Heart left ventricle (tissue), 16 donors: ENCODE results near the gene HUS1B. TPM values are rescaled to one million over a fixed set of nuclear protein-coding genes. Genes with fewer than 3 reads are reported as not detected.

Experiments
- ATAC-seq, 4 donors: fragments of 200-7000 bp; cut with Tn5 transposase; one replicate each; pipeline ENCODE4 v1.9.1; 2020 to 2022; ENCODE audit warnings: moderate library complexity in 4 of 4, mild to moderate bottlenecking in 3 of 4, moderate number of reproducible peaks in 1 of 4
- DNase-seq, 5 donors: peaks; one replicate each; pipeline ENCODE4 v3.0.0-alpha.2; 2020
- H3K27ac ChIP-seq, 12 donors: fragments of 200-600 bp; sonication (generic) in 4 of 12; one replicate each; pipeline versions ENCODE4 v1.5.0 to v1.8.0; 2016 to 2022; ENCODE audit warnings: mild to moderate bottlenecking in 2 of 12
- H3K27me3 ChIP-seq, 9 donors: fragments of 200-600 bp; sonication (generic) in 2 of 9; one replicate each; pipeline versions ENCODE4 v1.5.1 to v1.8.0; 2016 to 2022; ENCODE audit warnings: mild to moderate bottlenecking in 3 of 9
- H3K36me3 ChIP-seq, 9 donors: fragments of 200-600 bp; sonication (generic) in 2 of 9; one replicate each; pipeline versions ENCODE4 v1.5.0 to v1.8.0; 2018 to 2022; ENCODE audit warnings: mild to moderate bottlenecking in 2 of 9
- H3K4me1 ChIP-seq, 12 donors: fragments of 200-600 bp; sonication (generic) in 4 of 12; one replicate each; pipeline versions ENCODE4 v1.5.0 to v1.8.0; 2016 to 2022; ENCODE audit warnings: mild to moderate bottlenecking in 3 of 12
- H3K4me3 ChIP-seq, 12 donors: fragments of 200-600 bp; sonication (generic) in 4 of 12; one replicate each; pipeline versions ENCODE4 v1.5.0 to v1.8.0; 2017 to 2022; ENCODE audit warnings: mild to moderate bottlenecking in 9 of 12, moderate library complexity in 4 of 12
- H3K9me3 ChIP-seq, 12 donors: fragments of 200-600 bp; sonication (generic) in 4 of 12; one replicate each; pipeline versions ENCODE4 v1.5.0 to v1.8.0; 2016 to 2022; ENCODE audit warnings: mild to moderate bottlenecking in 1 of 12
- CTCF ChIP-seq, 12 donors: fragments of 200-600 bp; sonication (generic) in 4 of 12; IDR thresholded peaks; one replicate each; pipeline versions ENCODE4 v1.5.0 to v1.8.0; 2018 to 2022; ENCODE audit warnings: antibody characterized with exemption in 12 of 12, mild to moderate bottlenecking in 5 of 12
- POLR2A ChIP-seq, 2 donors: fragments of 450-650 bp; IDR thresholded peaks; one replicate each; pipeline ENCODE4 v1.6.1; 2017; ENCODE audit warnings: antibody characterized with exemption in 2 of 2, mild to moderate bottlenecking in 2 of 2, moderate library complexity in 2 of 2
- WGBS, 4 donors: extraction: QIAGEN DNeasy Blood & Tissue Kit in 2 of 4; methylation state at CpG; one replicate each; pipeline versions ENCODE4 v1.1.5 to v1.1.7; 2013 to 2018; 5-methylcytosine and 5-hydroxymethylcytosine counted together
- intact Hi-C, 10 donors: fragments of 100-400 bp; cut with DNase I; formaldehyde crosslinking; loops; one replicate each; pipeline versions ENCODE4 v1.11.1 to v1.14.2; 2022
- polyA plus RNA-seq, 2 donors: library from polyadenylated mRNA; stranded (reverse); fragments of 200-250 nt; gene quantifications; one replicate each; pipeline ENCODE4 v1.2.3, GENCODE V29; 2013
- total RNA-seq, 9 donors: library from RNA; depleted of rRNA in 2 of 9; stranded (reverse); fragments of >200 nt in 2 of 9; fragmentation: NEBNext Ultra II Directional in 3 of 9; extraction: Animal tissue kit (Norgen Biotek cat#: 25700) in 3 of 9; gene quantifications; one replicate each; pipeline versions ENCODE4 v1.1.0 to v1.2.4, GENCODE V29; 2016 to 2023
- donor health status: ischemic (EF 13 %, LVEDD 7.1; RV severe dilation, severe dysfunction).
- donor health status: healthy with polysubstance abuse.
- donor health status: DM: no; HTN: yes; CAD: no.
- donor health status: DM: no; HTN: no; CAD: no.
- donor health status: ischemic (EF 25% LVEDD 6.9; RV normal size, moderate dysfunction).
- donor health status: ischemic (EF 25% LVEDD 5.7; RV mildly dilated, moderate dysfunction).
- donor health status: healthy.
- donor health status: DM: yes; HTN: yes; CAD: no.
- donor health status: ischemic (EF 35%, LVEDD 5.7; RV mildly dilated, moderate dysfunction).
- donor health status: nonischemic (EF 11% LVEDD 7.7; RV severe dilation, severe dysfunction).
- donor health status: DM: yes; HTN: yes; CAD: no.
- donor health status: PGD.
- donor health status: ischemic (EF 29% LVEDD 5.4; RV normal size, mild dysfunction).
- donor health status: nonischemic (EF 23%, LVEDD 6.1; RV moderate dilation, normal function).

Gene HUS1B
- total and polyA plus RNA-seq, 11 donors = 0.19 to 0.80 (median 0.39) TPM; not detected in 6

- Histone ChIP-seq H3K27ac (no peak overlapping the region), H3K27me3 (no peaks in the 10 kb centered on the region), H3K4me1 (no peaks in the 10 kb centered on the region), H3K4me3 (no peak overlapping the region), H3K36me3 (peaks cover 0 to 57% (median 32%) of the 10 kb centered on the region in 9 donors), H3K9me3 (no peaks in the 10 kb centered on the region)
- WGBS, 4 donors = 96 to 97% (median 97%) methylated on average over 11 of the region's 11 CpGs
- TF ChIP-seq POLR2A (IDR thresholded peaks at IDR 0.05) (no peak), CTCF (IDR thresholded peaks at IDR 0.05) (no peak)
- ATAC-seq (no peak), DNase-seq (no peak)
- intact Hi-C loops = loop anchor here in 2 of 10 donors (5.0 to 10.0 kb wide), 2 partner anchors 72 to 165 kb away; partner anchors contain the start of gene EXOC2 (in 1 of the 2)
Observed at GRCh38 chr6:620166-620565, 36.7 kb downstream of the HUS1B start.

DNA sequence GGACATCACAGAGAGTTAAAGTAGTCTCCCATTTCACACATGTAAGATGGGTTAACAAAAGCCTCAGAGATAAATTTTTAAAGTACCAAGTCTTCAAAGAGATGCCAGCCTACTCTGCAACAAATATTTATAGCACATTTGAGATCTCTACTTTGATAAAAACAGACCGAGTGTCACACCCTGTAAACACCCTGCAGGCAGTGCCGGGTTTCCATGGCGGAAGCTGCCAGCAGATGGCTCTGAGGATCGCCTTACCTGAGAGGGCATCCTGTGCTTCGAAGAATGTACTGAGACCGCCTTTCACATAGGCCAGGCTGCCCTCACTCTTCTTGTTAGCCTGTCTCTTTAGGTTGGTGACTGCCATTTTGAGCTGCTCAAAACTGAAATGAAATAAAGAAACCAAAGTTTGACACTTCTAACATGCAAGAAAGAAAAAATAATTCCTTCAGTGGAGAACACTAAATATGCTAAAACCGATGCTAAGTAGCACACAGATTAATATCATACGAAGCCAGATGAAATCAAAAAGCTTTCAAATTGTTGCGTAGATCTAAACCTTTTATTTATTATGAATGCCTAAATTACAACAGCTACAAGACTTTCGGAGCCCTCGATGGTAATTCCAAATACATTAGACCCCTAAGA lies 39.3 kb downstream of the HUS1B start:
- peaks cover 0 to 63% (median 32%) of the 10 kb centered on the region in 9 donors for H3K36me3 ChIP-seq
- WGBS, 4 donors = 88 to 92% (median 92%) methylated on average over 11 of the region's 11 CpGs
- H3K4me3 ChIP-seq = no peak overlapping the region
- DNase-seq = no peak
- no peaks in the 10 kb centered on the region for H3K4me1 ChIP-seq
- H3K27ac ChIP-seq = no peak overlapping the region
- intact Hi-C loops = no loop called here
- H3K9me3 ChIP-seq = no peaks in the 10 kb centered on the region
- no peak for TF ChIP-seq POLR2A (IDR thresholded peaks at IDR 0.05)
- TF ChIP-seq CTCF (IDR thresholded peaks at IDR 0.05) = no peak
- no peak for ATAC-seq
- no peaks in the 10 kb centered on the region for H3K27me3 ChIP-seq

GRCh38 chr6:613981-614380 lies 42.9 kb downstream of the HUS1B start:
- ATAC-seq (no peak), DNase-seq (no peak)
- Histone ChIP-seq H3K36me3 (peaks cover 0 to 61% (median 27%) of the 10 kb centered on the region in 9 donors), H3K4me3 (no peak overlapping the region), H3K4me1 (peaks cover 0 to 14% (median 0%) of the 10 kb centered on the region in 12 donors), H3K27ac (no peak overlapping the region), H3K27me3 (no peaks in the 10 kb centered on the region), H3K9me3 (no peaks in the 10 kb centered on the region)
- TF ChIP-seq POLR2A (IDR thresholded peaks at IDR 0.05) (no peak), CTCF (IDR thresholded peaks at IDR 0.05) (no peak)
- 67 to 78% (median 73%) methylated on average over 6 to 7 of the region's 7 CpGs for WGBS, 4 donors
- intact Hi-C loops = no loop called here

DNA sequence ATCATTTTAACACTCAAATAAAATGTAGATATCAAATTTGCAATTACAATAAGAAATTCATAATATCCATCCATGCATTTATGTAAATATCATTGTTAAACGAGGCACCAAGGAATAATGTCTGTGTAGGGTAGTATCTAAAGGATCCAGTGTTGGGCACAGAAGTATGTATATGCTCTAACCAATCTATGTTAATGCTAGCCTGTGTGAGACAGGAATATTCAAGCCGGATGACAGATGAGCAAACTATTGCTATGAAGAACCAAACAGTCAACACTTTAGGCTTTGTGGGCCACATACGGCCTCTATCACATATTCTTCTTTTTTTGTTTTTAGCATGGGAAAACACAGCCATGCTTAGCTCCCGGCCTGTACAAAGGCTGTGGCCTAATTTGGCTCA lies 45.0 kb downstream of the HUS1B start:
- H3K9me3 ChIP-seq = no peaks in the 10 kb centered on the region
- no peak for TF ChIP-seq POLR2A (IDR thresholded peaks at IDR 0.05)
- TF ChIP-seq CTCF (IDR thresholded peaks at IDR 0.05) = no peak
- no peak overlapping the region for H3K4me3 ChIP-seq
- intact Hi-C loops = no loop called here
- ATAC-seq (no peak), DNase-seq (no peak)
- H3K4me1 ChIP-seq = peaks cover 0 to 14% (median 0%) of the 10 kb centered on the region in 12 donors
- no peaks in the 10 kb centered on the region for H3K27me3 ChIP-seq
- peaks cover 0 to 56% (median 30%) of the 10 kb centered on the region in 9 donors for H3K36me3 ChIP-seq
- H3K27ac ChIP-seq = no peak overlapping the region
- 61 to 67% (median 66%) methylated on average over 4 of the region's 4 CpGs for whole genome bisulfite sequencing, 4 donors
